GM21825 (cell line): Measurements from ENCODE around the gene FHAD1.

ENCODE experiments used
- ATAC-seq: cut with Tn5 transposase; IDR thresholded peaks from one replicate; pipeline ENCODE4 v1.9.1; 2021; ENCODE audit warnings: mild to moderate bottlenecking, moderate library complexity; ENCODE audit not compliant: unreplicated experiment

FHAD1 gene

GRCh38 chr1:15218287-15219279 is 28.4 kb upstream of the FHAD1 start:
- no peak for ATAC-seq

- no peak for ATAC-seq
Observed at GRCh38 chr1:15219280-15220023, 27.6 kb upstream of the FHAD1 start.

- ATAC-seq = no peak
Observed at GRCh38 chr1:15220024-15220392, 27.0 kb upstream of the FHAD1 start.

GRCh38 chr1:15220825-15221431 is 26.1 kb upstream of the FHAD1 start:
- ATAC-seq = no peak

- no peak for ATAC-seq
Observed at GRCh38 chr1:15222653-15223303, 24.2 kb upstream of the FHAD1 start.

GRCh38 chr1:15224259-15224869 is 22.7 kb upstream of the FHAD1 start:
- ATAC-seq = no peak

GRCh38 chr1:15224974-15225373 is 22.0 kb upstream of the FHAD1 start:
- no peak for ATAC-seq

- ATAC-seq = no peak
Observed at GRCh38 chr1:15225461-15225860, 21.6 kb upstream of the FHAD1 start.

- no peak for ATAC-seq
Observed at GRCh38 chr1:15226388-15227255, 20.4 kb upstream of the FHAD1 start.

- ATAC-seq = no peak
Observed at GRCh38 chr1:15229707-15230131, 17.3 kb upstream of the FHAD1 start.

- peak; percentile 86 for ATAC-seq
Observed at GRCh38 chr1:15231714-15232201, 15.3 kb upstream of the FHAD1 start.

- no peak for ATAC-seq
Observed at GRCh38 chr1:15233689-15234088, 13.3 kb upstream of the FHAD1 start.

- ATAC-seq = no peak
Observed at GRCh38 chr1:15236321-15236721, 10.7 kb upstream of the FHAD1 start.

GRCh38 chr1:15236746-15237145 is 10.3 kb upstream of the FHAD1 start:
- no peak for ATAC-seq

GRCh38 chr1:15238789-15239188 is 8.2 kb upstream of the FHAD1 start:
- no peak for ATAC-seq

GRCh38 chr1:15242766-15243165 is 4.3 kb upstream of the FHAD1 start:
- no peak for ATAC-seq

- no peak for ATAC-seq
Observed at GRCh38 chr1:15243275-15244043, 3.6 kb upstream of the FHAD1 start.

GRCh38 chr1:15244813-15245212 is 2.2 kb upstream of the FHAD1 start:
- ATAC-seq = no peak
